HCT116 (cell line): ENCODE measurements around the gene CD9. TPM values are rescaled to one million over a fixed set of nuclear protein-coding genes. Genes with fewer than 3 reads are reported as not detected.

Source experiments
- ATAC-seq: fragments of 200-7000 bp; cut with Tn5 transposase; 2 replicates; pipeline ENCODE4 v1.9.1; 2020; ENCODE audit warnings: mild to moderate bottlenecking, moderate library complexity
- BruUV-seq: library from RNA; stranded (reverse); fragments of 400-500 nt; replicated peaks from 2 replicates; lab custom pipeline; 2021; lab: Mats Ljungman, UMichigan
- CTCF ChIA-PET: fragments of 300-600 bp; sonication (Branson Sonifier 250); formaldehyde crosslinking; loops from one replicate; lab custom pipeline; 2021; ENCODE audit warnings: antibody characterized with exemption; lab: Charles Lee
- POLR2A ChIA-PET: fragments of 300-600, 350-600 bp; sonication (Branson Sonifier 250); formaldehyde crosslinking; loops from one replicate; lab custom pipeline; 2021; ENCODE audit warnings: antibody characterized with exemption; lab: Charles Lee
- RAD21 ChIA-PET, 2 experiments: fragments of 300-600 bp; sonication (Branson Sonifier 250); formaldehyde crosslinking; loops; one replicate each; lab custom pipeline; 2023; ENCODE audit warnings: low total read pairs in 2 of 2; ENCODE audit not compliant: uncharacterized antibody in 2 of 2, unreplicated experiment in 2 of 2, low non-redundant PET in 1 of 2; lab: Charles Lee
- DNase-seq: peaks from one replicate; pipeline ENCODE4 v3.0.0-alpha.2; 2010; ENCODE audit warnings: low read depth, low spot score
- H2AFZ ChIP-seq: fragments of 200-600 bp; shearing (Covaris generic), sonication (generic); 2 replicates; pipeline ENCODE4 v1.6.1; 2017; ENCODE audit warnings: low read depth, mixed run types, mixed read lengths, antibody characterized with exemption, low read length; ENCODE audit not compliant: poor library complexity, severe bottlenecking
- H3K27ac ChIP-seq: 2 replicates; pipeline ENCODE4 v1.5.1; 2012; ENCODE audit warnings: low read depth, low read length
- H3K27me3 ChIP-seq: fragments of 200-600 bp; sonication (generic); 2 replicates; pipeline ENCODE4 v1.6.1; 2016; ENCODE audit warnings: mixed run types, low read length, mixed read lengths; ENCODE audit not compliant: insufficient read depth
- H3K36me3 ChIP-seq, 2 experiments: fragments of 200-500 bp in 1 of 2; fragments of 200-600 bp in 1 of 2; sonication (Bioruptor generic) in 1 of 2; sonication (generic) in 1 of 2; 2 replicates each; pipeline versions ENCODE4 v1.5.1 to v1.6.1; 2014 to 2016; ENCODE audit warnings: low read length in 2 of 2, inconsistent platforms in 1 of 2, mixed read lengths in 1 of 2, mixed run types in 1 of 2; ENCODE audit not compliant: insufficient read depth in 2 of 2, control insufficient read depth in 1 of 2
- H3K4me1 ChIP-seq, 2 experiments: fragments of 200-600 bp in 1 of 2; sonication (generic) in 1 of 2; 2 replicates each; pipeline versions ENCODE4 v1.5.1 to v1.6.1; 2012 to 2017; ENCODE audit warnings: low read length in 2 of 2, inconsistent platforms in 1 of 2, mild to moderate bottlenecking in 1 of 2, mixed read lengths in 1 of 2, mixed run types in 1 of 2, moderate library complexity in 1 of 2; ENCODE audit not compliant: insufficient read depth in 2 of 2, control insufficient read depth in 1 of 2
- H3K4me2 ChIP-seq: fragments of 200-600 bp; sonication (generic); 2 replicates; pipeline ENCODE4 v1.6.1; 2017; ENCODE audit warnings: mixed run types, low read length, mixed read lengths
- H3K4me3 ChIP-seq, 2 experiments: fragments of 200-600 bp in 1 of 2; sonication (generic) in 1 of 2; replicated peaks in 1 of 2; 2 replicates each; pipeline ENCODE4 v1.5.1; 2011 to 2016; ENCODE audit warnings: low read length in 2 of 2, control low read depth in 1 of 2, low read depth in 1 of 2, mild to moderate bottlenecking in 1 of 2, mixed read lengths in 1 of 2, mixed run types in 1 of 2
- H3K79me2 ChIP-seq: fragments of 200-600 bp; sonication (generic); 2 replicates; pipeline ENCODE4 v1.6.1; 2017; ENCODE audit warnings: mild to moderate bottlenecking, mixed run types, low read length, moderate library complexity, mixed read lengths; ENCODE audit not compliant: insufficient read depth
- H3K9ac ChIP-seq: fragments of 200-600 bp; sonication (generic); 2 replicates; pipeline ENCODE4 v1.6.1; 2016; ENCODE audit warnings: low read length, mixed read lengths
- H3K9me2 ChIP-seq: fragments of 200-600 bp; sonication (generic), shearing (Covaris generic); 2 replicates; pipeline ENCODE4 v1.6.1; 2017; ENCODE audit warnings: mixed run types, mild to moderate bottlenecking, moderate library complexity; ENCODE audit not compliant: insufficient read depth
- H3K9me3 ChIP-seq, 2 experiments: fragments of 200-500 bp in 1 of 2; fragments of 200-600 bp in 1 of 2; sonication (Bioruptor generic) in 1 of 2; sonication (generic) in 1 of 2; 2 replicates each; pipeline ENCODE4 v1.6.1; 2014 to 2017; ENCODE audit warnings: low read length in 2 of 2, mixed read lengths in 2 of 2, inconsistent platforms in 1 of 2, low read depth in 1 of 2, mild to moderate bottlenecking in 1 of 2, mixed run types in 1 of 2, moderate library complexity in 1 of 2; ENCODE audit not compliant: control insufficient read depth in 1 of 2, insufficient read depth in 1 of 2
- H4K20me1 ChIP-seq: fragments of 200-600 bp; sonication (generic), shearing (Covaris generic); 2 replicates; pipeline ENCODE4 v1.6.1; 2017; ENCODE audit warnings: mixed run types, mild to moderate bottlenecking, moderate library complexity; ENCODE audit not compliant: insufficient read depth
- CBX3 ChIP-seq: IDR thresholded peaks from 2 replicates; pipeline ENCODE4 v1.6.1; 2012; ENCODE audit warnings: low read depth
- EGR1 ChIP-seq: IDR thresholded peaks from 2 replicates; pipeline ENCODE4 v1.6.1; 2012; ENCODE audit warnings: low read depth
- EZH2 ChIP-seq: fragments of 200-600 bp; sonication (generic); IDR thresholded peaks from 2 replicates; pipeline ENCODE4 v1.6.1; 2017; ENCODE audit warnings: antibody characterized with exemption, mixed run types
- EZH2phosphoT487 ChIP-seq: fragments of 200-600 bp; IDR thresholded peaks from 2 replicates; pipeline ENCODE4 v1.6.1; 2018; ENCODE audit warnings: antibody characterized with exemption, borderline replicate concordance
- JUND ChIP-seq: IDR thresholded peaks from 2 replicates; pipeline ENCODE4 v1.6.1; 2012
- POLR2A ChIP-seq: IDR thresholded peaks from 2 replicates; pipeline ENCODE4 v1.7.0; 2011; ENCODE audit warnings: borderline replicate concordance; ENCODE audit not compliant: insufficient read depth, insufficient read length; ENCODE audit errors: extremely low read depth
- SIN3A ChIP-seq: IDR thresholded peaks from 2 replicates; pipeline ENCODE4 v1.6.1; 2012; ENCODE audit warnings: low read depth
- SP1 ChIP-seq: IDR thresholded peaks from 2 replicates; pipeline ENCODE4 v1.6.1; 2012; ENCODE audit warnings: low read depth
- YY1 ChIP-seq: IDR thresholded peaks from 2 replicates; pipeline ENCODE4 v1.6.1; 2011; ENCODE audit warnings: low read length, low read depth, moderate library complexity, mild to moderate bottlenecking; ENCODE audit not compliant: insufficient replicate concordance; ENCODE audit errors: extremely low read depth
- intact Hi-C: fragments of 100-400 bp; cut with micrococcal nuclease; formaldehyde crosslinking; loops from 2 replicates; pipeline ENCODE4 v1.10.0; 2022
- total RNA-seq: library from RNA; stranded (reverse); gene quantifications from one replicate; pipeline ENCODE4 v1.2.1, GENCODE V29; 2021; ENCODE audit not compliant: unreplicated experiment
- TF ChIP-seq, protein P1 (sequence below): IDR thresholded peaks from 2 replicates; pipeline ENCODE4 v1.6.1; 2012
- TF ChIP-seq, protein P2 (sequence below): IDR thresholded peaks from 2 replicates; pipeline ENCODE4 v1.6.1; 2012; ENCODE audit warnings: low read depth
- TF ChIP-seq, protein P3 (sequence below): IDR thresholded peaks from 2 replicates; pipeline ENCODE4 v1.6.1; 2011; ENCODE audit warnings: mild to moderate bottlenecking, low read length, moderate library complexity; ENCODE audit not compliant: insufficient replicate concordance; ENCODE audit errors: extremely low read depth

CD9 gene
- total RNA-seq, 1 experiment from 2014 or later, result 182 TPM

DNA sequence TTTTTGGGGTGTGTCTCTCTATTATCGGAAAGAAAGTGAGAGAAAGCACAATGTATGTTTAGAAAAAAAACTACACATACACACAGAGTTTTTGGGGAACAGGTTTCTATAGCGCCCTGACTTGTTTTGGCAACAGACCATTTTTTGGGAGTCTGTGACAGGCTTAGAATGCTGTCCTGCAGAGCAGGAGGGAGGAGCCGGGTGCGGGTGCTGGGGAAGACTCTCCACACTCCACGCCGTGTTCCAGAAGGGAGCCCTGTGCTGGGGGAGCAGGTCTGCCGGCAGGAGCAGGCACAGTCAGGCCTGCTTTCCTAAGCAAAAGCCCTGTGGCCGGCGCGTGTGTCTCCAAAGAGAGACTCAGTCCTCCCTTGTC, 26.5 kb downstream of the CD9 start:
- H3K4me1 ChIP-seq, result peaks cover 55 to 61% of the 10 kb centered on the region in 2 experiments

More for the DNA sequence above, 26.5 kb downstream of the CD9 start:
- no peak overlapping the region for H3K4me3 ChIP-seq
- H3K9me3 ChIP-seq, result no peaks in the 10 kb centered on the region
- H3K9ac ChIP-seq, result no peak overlapping the region
- no peaks in the 10 kb centered on the region for H3K27me3 ChIP-seq
- H3K4me2 ChIP-seq, result no peak overlapping the region
- no peak overlapping the region for H2AFZ ChIP-seq
- H3K79me2 ChIP-seq, result peaks cover 71% of the 10 kb centered on the region
- POLR2A ChIA-PET, result no interaction called here
- BruUV-seq, result TSS peak; percentile 40
- RAD21 ChIA-PET, result no interaction called here
- ATAC-seq, result no peak
- H3K36me3 ChIP-seq, result peaks cover 23 to 26% of the 10 kb centered on the region in 2 experiments; a peak in 3 of 4 replicates
- DNase-seq, result no peak
- CTCF ChIA-PET, result no interaction called here
- no peaks in the 10 kb centered on the region for H3K9me2 ChIP-seq
- no peak overlapping the region for H3K27ac ChIP-seq
- TF ChIP-seq JUND (no peak), EGR1 (no peak), EZH2 (no peak), EZH2phosphoT487 (no peak), SP1 (no peak), YY1 (no peak), CBX3 (no peak), POLR2A (no peak), SIN3A (no peak)
- TF ChIP-seq, protein P1, sequence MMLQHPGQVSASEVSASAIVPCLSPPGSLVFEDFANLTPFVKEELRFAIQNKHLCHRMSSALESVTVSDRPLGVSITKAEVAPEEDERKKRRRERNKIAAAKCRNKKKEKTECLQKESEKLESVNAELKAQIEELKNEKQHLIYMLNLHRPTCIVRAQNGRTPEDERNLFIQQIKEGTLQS, result no peak
- TF ChIP-seq, protein P2, sequence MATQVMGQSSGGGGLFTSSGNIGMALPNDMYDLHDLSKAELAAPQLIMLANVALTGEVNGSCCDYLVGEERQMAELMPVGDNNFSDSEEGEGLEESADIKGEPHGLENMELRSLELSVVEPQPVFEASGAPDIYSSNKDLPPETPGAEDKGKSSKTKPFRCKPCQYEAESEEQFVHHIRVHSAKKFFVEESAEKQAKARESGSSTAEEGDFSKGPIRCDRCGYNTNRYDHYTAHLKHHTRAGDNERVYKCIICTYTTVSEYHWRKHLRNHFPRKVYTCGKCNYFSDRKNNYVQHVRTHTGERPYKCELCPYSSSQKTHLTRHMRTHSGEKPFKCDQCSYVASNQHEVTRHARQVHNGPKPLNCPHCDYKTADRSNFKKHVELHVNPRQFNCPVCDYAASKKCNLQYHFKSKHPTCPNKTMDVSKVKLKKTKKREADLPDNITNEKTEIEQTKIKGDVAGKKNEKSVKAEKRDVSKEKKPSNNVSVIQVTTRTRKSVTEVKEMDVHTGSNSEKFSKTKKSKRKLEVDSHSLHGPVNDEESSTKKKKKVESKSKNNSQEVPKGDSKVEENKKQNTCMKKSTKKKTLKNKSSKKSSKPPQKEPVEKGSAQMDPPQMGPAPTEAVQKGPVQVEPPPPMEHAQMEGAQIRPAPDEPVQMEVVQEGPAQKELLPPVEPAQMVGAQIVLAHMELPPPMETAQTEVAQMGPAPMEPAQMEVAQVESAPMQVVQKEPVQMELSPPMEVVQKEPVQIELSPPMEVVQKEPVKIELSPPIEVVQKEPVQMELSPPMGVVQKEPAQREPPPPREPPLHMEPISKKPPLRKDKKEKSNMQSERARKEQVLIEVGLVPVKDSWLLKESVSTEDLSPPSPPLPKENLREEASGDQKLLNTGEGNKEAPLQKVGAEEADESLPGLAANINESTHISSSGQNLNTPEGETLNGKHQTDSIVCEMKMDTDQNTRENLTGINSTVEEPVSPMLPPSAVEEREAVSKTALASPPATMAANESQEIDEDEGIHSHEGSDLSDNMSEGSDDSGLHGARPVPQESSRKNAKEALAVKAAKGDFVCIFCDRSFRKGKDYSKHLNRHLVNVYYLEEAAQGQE, result no peak
- TF ChIP-seq, protein P3, sequence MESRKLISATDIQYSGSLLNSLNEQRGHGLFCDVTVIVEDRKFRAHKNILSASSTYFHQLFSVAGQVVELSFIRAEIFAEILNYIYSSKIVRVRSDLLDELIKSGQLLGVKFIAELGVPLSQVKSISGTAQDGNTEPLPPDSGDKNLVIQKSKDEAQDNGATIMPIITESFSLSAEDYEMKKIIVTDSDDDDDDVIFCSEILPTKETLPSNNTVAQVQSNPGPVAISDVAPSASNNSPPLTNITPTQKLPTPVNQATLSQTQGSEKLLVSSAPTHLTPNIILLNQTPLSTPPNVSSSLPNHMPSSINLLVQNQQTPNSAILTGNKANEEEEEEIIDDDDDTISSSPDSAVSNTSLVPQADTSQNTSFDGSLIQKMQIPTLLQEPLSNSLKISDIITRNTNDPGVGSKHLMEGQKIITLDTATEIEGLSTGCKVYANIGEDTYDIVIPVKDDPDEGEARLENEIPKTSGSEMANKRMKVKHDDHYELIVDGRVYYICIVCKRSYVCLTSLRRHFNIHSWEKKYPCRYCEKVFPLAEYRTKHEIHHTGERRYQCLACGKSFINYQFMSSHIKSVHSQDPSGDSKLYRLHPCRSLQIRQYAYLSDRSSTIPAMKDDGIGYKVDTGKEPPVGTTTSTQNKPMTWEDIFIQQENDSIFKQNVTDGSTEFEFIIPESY, result no peak
- no peaks in the 10 kb centered on the region for H4K20me1 ChIP-seq
- intact Hi-C loops, result no loop called here
